Colonic mucosa (tissue), 4 donors: ENCODE results near the gene SUN1. TPM values are rescaled to one million over a fixed set of nuclear protein-coding genes. Genes with fewer than 3 reads are reported as not detected.
A peak's percentile ranks its signal among the peaks of the same experiment; 100 is the strongest.

Experiments used
- DNase-seq: peaks from one replicate; pipeline ENCODE4 v3.0.0-alpha.2; 2020
- H3K27ac ChIP-seq: fragments of 200-600 bp; one replicate; pipeline ENCODE4 v1.8.0; 2021
- H3K27me3 ChIP-seq: fragments of 200-600 bp; one replicate; pipeline ENCODE4 v1.8.0; 2021
- H3K36me3 ChIP-seq: fragments of 200-600 bp; one replicate; pipeline ENCODE4 v1.8.0; 2021
- H3K4me1 ChIP-seq: fragments of 200-600 bp; one replicate; pipeline ENCODE4 v1.8.0; 2021; ENCODE audit warnings: mild to moderate bottlenecking
- H3K4me3 ChIP-seq: fragments of 200-600 bp; one replicate; pipeline ENCODE4 v1.8.0; 2021
- H3K9ac ChIP-seq, 2 donors: one replicate each; pipeline ENCODE4 v1.7.0; 2013; ENCODE audit warnings: control low read depth in 2 of 2, low read depth in 2 of 2, low read length in 2 of 2
- H3K9me3 ChIP-seq: fragments of 200-600 bp; one replicate; pipeline ENCODE4 v1.8.0; 2021
- CTCF ChIP-seq: fragments of 200-600 bp; IDR thresholded peaks from one replicate; pipeline ENCODE4 v1.8.0; 2022; ENCODE audit warnings: antibody characterized with exemption, mild to moderate bottlenecking
- intact Hi-C: fragments of 100-400 bp; cut with DNase I; formaldehyde crosslinking; loops from one replicate; pipeline ENCODE4 v1.14.1; 2022
- total RNA-seq, 2 donors: library from RNA; stranded (reverse); fragmentation: NEBNext Ultra II Directional in 1 of 2; extraction: Animal tissue kit (Norgen Biotek cat#: 25700) in 1 of 2; gene quantifications; one replicate each; pipeline ENCODE4 v1.2.1, GENCODE V29; 2021
- donor health status: healthy.
- donor health status: DM: no; HTN: no; CAD: no.
- donor health status: DM: no; HTN: no; CAD: no.

SUN1 gene
- total RNA-seq, 2 donors from 2014 or later = 122 to 158 TPM

DNA sequence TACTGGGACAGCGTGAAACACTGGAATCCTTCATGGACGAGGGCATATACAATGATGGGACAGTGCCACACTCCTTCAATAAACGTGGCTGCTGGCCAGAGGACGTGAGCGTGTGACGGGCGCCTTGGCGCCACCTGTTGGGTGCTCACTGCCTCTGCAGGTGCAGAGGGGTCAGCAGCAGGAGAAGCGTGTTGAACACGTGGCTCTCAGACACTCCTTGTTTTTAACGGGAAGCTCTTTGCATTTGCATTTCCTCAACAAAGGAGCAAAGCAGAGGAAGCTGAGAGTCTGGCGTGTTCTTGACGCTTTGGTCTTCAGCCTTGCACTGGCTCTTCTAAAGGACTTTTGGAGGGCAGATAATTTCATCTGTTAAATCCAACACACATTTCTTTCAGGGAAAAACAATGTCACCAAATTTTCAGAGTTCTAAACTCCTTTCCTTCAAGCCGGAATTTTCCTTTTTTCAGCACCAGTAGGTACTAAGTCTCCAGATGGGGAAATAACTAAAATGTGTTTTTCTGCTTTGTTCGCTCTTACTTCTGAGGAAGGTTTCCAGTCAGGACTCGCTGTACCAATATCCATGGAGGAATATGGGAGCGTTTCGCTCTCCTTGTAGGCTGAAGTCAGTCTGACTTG is 41.2 kb downstream of the SUN1 start:
- peak; percentile 88 for TF ChIP-seq CTCF
- intact Hi-C loops = loop anchor here (1.0 to 10.0 kb wide), 4 partner anchors 36 to 549 kb away; no protein-coding TSS in a partner anchor
- no peaks in the 10 kb centered on the region for H3K27me3 ChIP-seq
- H3K36me3 ChIP-seq = no peaks in the 10 kb centered on the region
- H3K4me3 ChIP-seq = no peak overlapping the region
- H3K4me1 ChIP-seq = peaks cover 8% of the 10 kb centered on the region
- peak; percentile 86 for DNase-seq
- no peaks in the 10 kb centered on the region for H3K9me3 ChIP-seq
- H3K9ac ChIP-seq = no peak overlapping the region
- peak overlapping the region; percentile 72 for H3K27ac ChIP-seq

DNA sequence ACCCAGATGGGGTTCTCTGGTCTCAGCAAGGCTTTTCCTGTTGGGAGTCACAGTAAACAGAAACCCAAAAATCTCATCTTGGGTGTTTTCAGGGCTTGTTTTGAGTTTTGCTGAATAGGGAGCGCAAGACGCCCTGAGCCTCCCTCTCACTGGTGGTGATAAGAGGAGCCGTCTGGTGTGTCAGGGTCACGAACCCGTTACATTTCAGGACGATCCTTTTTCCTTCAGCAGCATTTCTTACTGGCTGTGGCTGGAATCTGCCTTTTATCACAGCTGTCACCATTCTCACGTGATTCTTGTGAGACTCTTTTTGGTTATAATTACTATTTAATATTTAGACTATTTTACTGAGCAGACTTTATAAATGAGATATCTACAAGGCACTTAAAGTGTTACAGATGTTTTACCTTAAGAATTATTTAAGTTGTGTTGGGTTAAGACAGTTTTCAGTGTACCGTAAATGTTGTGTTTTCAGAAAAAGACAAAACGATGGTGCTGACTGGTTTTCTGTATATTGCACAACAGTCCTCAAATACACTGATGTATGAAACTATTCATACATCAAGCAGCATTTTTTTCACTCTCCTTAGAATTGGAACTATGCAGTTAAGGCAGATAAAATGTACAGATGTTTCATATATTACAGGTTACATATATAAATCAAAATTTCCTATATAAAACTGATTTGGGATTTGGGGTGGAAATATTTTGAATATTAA is 41.9 kb downstream of the SUN1 start:
- Histone ChIP-seq H3K36me3 (no peaks in the 10 kb centered on the region), H3K9me3 (no peaks in the 10 kb centered on the region), H3K27ac (peak overlapping the region; percentile 72), H3K4me1 (peaks cover 13% of the 10 kb centered on the region), H3K9ac (no peak overlapping the region), H3K27me3 (no peaks in the 10 kb centered on the region), H3K4me3 (no peak overlapping the region)
- intact Hi-C loops = loop anchor here (5.0 to 10.0 kb wide), 3 partner anchors 37 to 549 kb away; no protein-coding TSS in a partner anchor
- TF ChIP-seq CTCF = no peak
- no peak for DNase-seq

DNA sequence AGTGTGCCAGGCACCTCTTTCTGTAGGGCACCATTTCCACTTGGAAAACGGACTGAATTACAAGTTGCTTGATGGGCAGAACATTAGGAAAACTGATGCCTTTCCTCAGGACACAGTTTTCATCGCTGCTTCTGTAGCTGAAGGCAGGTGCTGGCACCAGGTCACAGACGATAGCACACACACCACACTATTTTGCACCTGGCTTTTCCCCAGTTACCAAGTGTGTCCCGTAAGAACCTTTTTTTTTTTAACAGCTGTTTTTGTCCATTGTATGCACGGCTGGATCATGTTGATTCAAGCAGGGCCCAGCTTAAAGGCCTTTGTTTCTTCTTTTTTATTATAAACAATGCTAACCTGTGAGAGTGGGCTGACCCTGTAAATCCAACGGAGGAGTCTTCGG is 42.8 kb downstream of the SUN1 start:
- H3K9me3 ChIP-seq = no peaks in the 10 kb centered on the region
- no peaks in the 10 kb centered on the region for H3K36me3 ChIP-seq
- no peaks in the 10 kb centered on the region for H3K27me3 ChIP-seq
- no peak for DNase-seq
- H3K4me1 ChIP-seq = peaks cover 13% of the 10 kb centered on the region
- intact Hi-C loops = loop anchor here (10.0 kb wide), 2 partner anchors 350 to 550 kb away; no protein-coding TSS in a partner anchor
- TF ChIP-seq CTCF = no peak
- H3K27ac ChIP-seq = no peak overlapping the region
- no peak overlapping the region for H3K4me3 ChIP-seq
- no peak overlapping the region for H3K9ac ChIP-seq

- Histone ChIP-seq H3K9me3 (no peaks in the 10 kb centered on the region), H3K9ac (peak overlapping the region in 1 of 2 donors; percentile 26), H3K4me1 (peaks cover 13% of the 10 kb centered on the region), H3K36me3 (no peaks in the 10 kb centered on the region), H3K27ac (peak overlapping the region; percentile 72), H3K27me3 (no peaks in the 10 kb centered on the region), H3K4me3 (peak overlapping the region; percentile 37)
- intact Hi-C loops = loop anchor here (10.0 kb wide), 2 partner anchors 351 to 551 kb away; no protein-coding TSS in a partner anchor
- no peak for DNase-seq
- no peak for TF ChIP-seq CTCF
Observed at GRCh38 chr7:875476-876076, 43.3 kb downstream of the SUN1 start.
